Measurements from ENCODE around the gene ARHGAP24. TPM values are rescaled to one million over a fixed set of nuclear protein-coding genes. Genes with fewer than 3 reads are reported as not detected.
"Not testable (repeated sequence)": the region's sequence is repeated elsewhere in the genome, so short reads cannot be mapped to it uniquely, and the experiment has no call there.

Gene ARHGAP24
- total RNA-seq, 1 donor: 56.6 TPM

DNA sequence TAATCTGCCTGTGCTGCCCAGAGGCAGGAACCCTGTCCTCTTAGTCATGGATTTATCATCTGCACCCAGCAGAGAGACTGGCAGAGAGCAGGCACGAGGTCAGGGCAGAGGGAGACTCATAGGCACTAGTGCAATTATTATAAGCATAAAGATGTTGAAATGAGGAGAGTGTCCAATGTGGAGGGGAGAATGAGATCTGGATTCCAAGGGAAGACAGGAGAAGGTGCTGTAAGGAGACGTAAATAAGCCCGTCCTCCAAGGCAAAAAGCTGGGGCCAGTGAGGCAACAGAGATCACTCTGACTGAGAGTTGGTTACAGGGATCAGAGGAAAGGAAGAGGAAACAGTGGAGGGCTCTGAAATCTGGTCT is 478.7 kb downstream of the ARHGAP24 start:
- DNase-seq (ENCODE audit: low read depth): peak; percentile 44

GRCh38 chr4:85955620-85956292 is 480.8 kb downstream of the ARHGAP24 start:
- H3K4me3 ChIP-seq (ENCODE audit: low read depth, low read length): no peak overlapping the region
- DNase-seq (ENCODE audit: low read depth): peak; percentile 59

More for the DNA sequence above, 478.7 kb downstream of the ARHGAP24 start:
- no peak for TF ChIP-seq CTCF (IDR thresholded peaks at IDR 0.05; ENCODE audit: insufficient read depth, low read depth, low read length)
- H3K4me3 ChIP-seq (ENCODE audit: low read depth, low read length): no peak overlapping the region

DNA sequence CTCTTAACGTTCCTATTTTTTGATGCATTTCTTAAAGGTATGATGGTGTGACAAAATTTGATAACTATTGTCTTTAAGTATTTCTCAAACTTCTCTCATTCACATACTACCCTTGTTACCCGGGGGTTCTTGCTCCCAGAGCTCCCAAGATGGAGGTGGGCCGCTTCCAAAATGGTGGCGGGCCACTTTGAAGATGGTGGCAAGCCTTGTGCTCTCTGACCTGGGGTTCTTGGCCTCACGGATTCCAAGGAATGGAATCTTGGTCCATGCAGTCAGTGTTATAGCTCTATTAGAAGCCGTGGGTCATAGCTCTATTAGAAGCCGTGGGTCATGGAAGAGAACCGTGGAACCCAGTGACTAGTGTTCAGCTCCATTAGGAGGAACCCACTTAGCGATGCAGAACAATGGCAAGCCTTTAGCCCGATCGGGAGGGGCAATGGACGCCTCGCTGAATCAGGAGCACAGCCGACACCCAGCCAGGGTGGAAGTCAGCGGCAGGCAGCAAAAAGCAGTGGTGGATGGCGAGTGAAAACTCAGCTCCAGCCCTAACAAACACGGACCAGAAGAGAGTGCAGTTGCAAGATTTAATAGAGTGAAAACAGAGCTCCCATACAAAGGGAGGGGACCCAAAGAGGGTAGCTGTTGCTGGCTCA is 481.5 kb downstream of the ARHGAP24 start:
- H3K4me3 ChIP-seq (ENCODE audit: low read depth, low read length): no peak overlapping the region
- no peak for DNase-seq (ENCODE audit: low read depth)
- TF ChIP-seq CTCF (IDR thresholded peaks at IDR 0.05; ENCODE audit: insufficient read depth, low read depth, low read length): no peak

More at GRCh38 chr4:85955620-85956292, 480.8 kb downstream of the ARHGAP24 start:
- TF ChIP-seq CTCF (IDR thresholded peaks at IDR 0.05; ENCODE audit: insufficient read depth, low read depth, low read length): no peak

DNA sequence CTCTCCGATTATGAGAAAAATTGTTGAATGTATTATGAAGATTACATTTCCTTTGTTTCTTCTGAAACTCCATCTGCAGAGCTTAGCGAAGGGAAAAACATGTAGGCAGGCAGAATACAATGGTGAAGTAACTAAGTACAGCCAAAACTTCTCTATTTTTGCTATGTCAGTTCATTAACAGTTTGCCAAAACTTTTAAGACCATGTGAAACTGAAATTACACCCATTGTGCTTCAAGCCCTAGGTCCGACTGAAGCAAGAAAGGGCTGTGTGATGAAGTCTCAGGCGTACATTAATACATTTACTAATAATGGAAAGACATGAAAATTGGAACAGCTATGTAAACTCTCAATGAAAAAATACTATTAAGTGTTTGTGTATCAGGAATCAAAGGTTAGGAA is 486.9 kb downstream of the ARHGAP24 start:
- H3K4me3 ChIP-seq (ENCODE audit: low read depth, low read length): no peak overlapping the region
- no peak for TF ChIP-seq CTCF (IDR thresholded peaks at IDR 0.05; ENCODE audit: insufficient read depth, low read depth, low read length)
- DNase-seq (ENCODE audit: low read depth): no peak

GRCh38 chr4:85963231-85963630 is 488.3 kb downstream of the ARHGAP24 start:
- H3K4me3 ChIP-seq (ENCODE audit: low read depth, low read length): no peak overlapping the region
- no peak for DNase-seq (ENCODE audit: low read depth)
- TF ChIP-seq CTCF (IDR thresholded peaks at IDR 0.05; ENCODE audit: insufficient read depth, low read depth, low read length): no peak

DNA sequence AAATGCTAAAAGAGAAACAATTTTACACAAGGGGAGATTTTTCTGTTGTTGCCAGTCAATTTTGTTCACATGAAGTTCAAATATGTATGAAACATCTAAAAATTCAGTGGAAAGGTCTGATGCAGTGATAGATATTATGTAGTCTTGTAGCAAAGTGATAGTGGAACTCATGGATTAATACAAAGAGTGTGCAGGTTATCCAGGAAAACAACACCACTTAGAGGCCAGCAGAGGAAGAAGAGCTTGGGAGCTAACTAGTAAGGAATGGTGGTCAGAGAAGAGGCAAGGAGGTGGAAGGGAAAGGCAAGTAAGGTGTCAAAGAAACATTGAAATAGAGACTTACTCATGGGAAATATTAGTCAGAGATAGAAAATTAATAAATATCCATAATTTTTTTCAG is 489.3 kb downstream of the ARHGAP24 start:
- no peak for TF ChIP-seq CTCF (IDR thresholded peaks at IDR 0.05; ENCODE audit: insufficient read depth, low read depth, low read length)
- H3K4me3 ChIP-seq (ENCODE audit: low read depth, low read length): no peak overlapping the region
- DNase-seq (ENCODE audit: low read depth): no peak

- not testable (repeated sequence) for H3K4me3 ChIP-seq (ENCODE audit: low read depth, low read length); DNase-seq (ENCODE audit: low read depth)
Observed at GRCh38 chr4:85965017-85965416, 490.1 kb downstream of the ARHGAP24 start.
